GM23338 (cell line): ENCODE measurements around the gene APP. TPM values are rescaled to one million over a fixed set of nuclear protein-coding genes. Genes with fewer than 3 reads are reported as not detected.

Experiments used
- ATAC-seq: fragments of 200-7000 bp; cut with Tn5 transposase; 3 replicates; pipeline ENCODE4 v1.9.1; 2020
- DNase-seq: peaks from one replicate; pipeline ENCODE4 v3.0.0-alpha.2; 2015; ENCODE audit warnings: low spot score
- H2AFZ ChIP-seq: fragments of 200-600 bp; sonication (generic); 2 replicates; pipeline ENCODE4 v1.8.0; 2016; ENCODE audit warnings: antibody characterized with exemption, mild to moderate bottlenecking, moderate library complexity
- H3F3A ChIP-seq: fragments of 200-600 bp; sonication (generic); replicated peaks from 2 replicates; pipeline ENCODE4 v1.8.0; 2017; ENCODE audit warnings: antibody characterized with exemption, mixed run types, low read depth
- H3K27ac ChIP-seq: fragments of 200-600 bp; sonication (generic); 2 replicates; pipeline ENCODE4 v1.6.1; 2016; ENCODE audit warnings: low read depth
- H3K27me3 ChIP-seq: fragments of 200-600 bp; sonication (generic); 2 replicates; pipeline ENCODE4 v1.8.0; 2016; ENCODE audit warnings: mild to moderate bottlenecking, mixed run types, moderate library complexity; ENCODE audit not compliant: insufficient read depth
- H3K36me3 ChIP-seq: fragments of 200-600 bp; sonication (generic); 2 replicates; pipeline ENCODE4 v1.8.0; 2016; ENCODE audit warnings: mild to moderate bottlenecking; ENCODE audit not compliant: insufficient read depth
- H3K4me1 ChIP-seq: fragments of 200-600 bp; sonication (generic); 2 replicates; pipeline ENCODE4 v1.8.0; 2016; ENCODE audit warnings: mild to moderate bottlenecking, moderate library complexity; ENCODE audit not compliant: insufficient read depth
- H3K4me2 ChIP-seq: fragments of 200-600 bp; sonication (generic); 2 replicates; pipeline ENCODE4 v1.7.1; 2017; ENCODE audit warnings: mixed run types
- H3K4me3 ChIP-seq: fragments of 200-600 bp; sonication (generic); 2 replicates; pipeline ENCODE4 v1.6.1; 2016; ENCODE audit warnings: mixed run types
- H3K79me2 ChIP-seq: fragments of 200-600 bp; sonication (generic); replicated peaks from 2 replicates; pipeline ENCODE4 v1.8.0; 2017; ENCODE audit warnings: mild to moderate bottlenecking; ENCODE audit not compliant: insufficient read depth
- H3K9me2 ChIP-seq: fragments of 200-600 bp; sonication (generic); 2 replicates; pipeline ENCODE4 v1.8.0; 2017; ENCODE audit not compliant: insufficient read depth
- H4K20me1 ChIP-seq: fragments of 200-600 bp; sonication (generic); replicated peaks from 2 replicates; pipeline ENCODE4 v1.8.0; 2017; ENCODE audit warnings: mild to moderate bottlenecking; ENCODE audit not compliant: insufficient read depth
- H3K27ac Mint-ChIP-seq: 2 replicates; pipeline ENCODE4 v1.8.0; 2020; ENCODE audit warnings: inconsistent platforms, mild to moderate bottlenecking, moderate library complexity, mixed read lengths
- H3K27me3 Mint-ChIP-seq: 3 replicates; pipeline ENCODE4 v1.8.0; 2022; ENCODE audit warnings: low read depth, mild to moderate bottlenecking, moderate library complexity, mixed read lengths, inconsistent platforms; ENCODE audit not compliant: insufficient read depth, poor library complexity
- H3K36me3 Mint-ChIP-seq: 3 replicates; pipeline ENCODE4 v1.8.0; 2021; ENCODE audit warnings: low read depth, mild to moderate bottlenecking, inconsistent platforms, moderate library complexity, mixed read lengths
- H3K4me1 Mint-ChIP-seq: 3 replicates; pipeline ENCODE4 v1.8.0; 2020; ENCODE audit warnings: mild to moderate bottlenecking, inconsistent platforms, mixed read lengths
- H3K4me3 Mint-ChIP-seq: 3 replicates; pipeline ENCODE4 v1.8.0; 2021; ENCODE audit warnings: moderate library complexity, mild to moderate bottlenecking, inconsistent platforms, mixed read lengths
- H3K9me3 Mint-ChIP-seq: 3 replicates; pipeline ENCODE4 v1.8.0; 2020; ENCODE audit warnings: moderate library complexity, mild to moderate bottlenecking, inconsistent platforms, mixed read lengths
- JUNB ChIP-seq: IDR thresholded peaks from one replicate; pipeline ENCODE4 v1.6.1; 2016; ENCODE audit warnings: antibody characterized with exemption; ENCODE audit not compliant: unreplicated experiment
- POLR2AphosphoS5 ChIP-seq: IDR thresholded peaks from 2 replicates; pipeline ENCODE4 v1.6.1; 2016; ENCODE audit warnings: antibody characterized with exemption, low read depth
- STAT1 ChIP-seq: IDR thresholded peaks from one replicate; pipeline ENCODE4 v1.6.1; 2016; ENCODE audit warnings: antibody characterized with exemption; ENCODE audit not compliant: unreplicated experiment
- polyA plus RNA-seq: library from polyadenylated mRNA; unstranded; fragments of >200 nt; fragmentation: Nextera tagmentation; extraction: Ambion mirVana; gene quantifications from 2 replicates; pipeline ENCODE4 v1.2.1, GENCODE V29; 2016
- total RNA-seq: library from RNA; depleted of rRNA; stranded (reverse); fragments of >200 nt; shearing (Covaris generic); gene quantifications from 2 replicates; pipeline ENCODE4 v1.2.3, GENCODE V29; 2014
- TF ChIP-seq, protein P1 (sequence below): fragments of 250-450 bp; sonication (Bioruptor Pico); IDR thresholded peaks from 2 replicates; pipeline ENCODE4 v1.5.0; 2020; ENCODE audit warnings: mild to moderate bottlenecking, moderate library complexity
- TF ChIP-seq, protein P2 (sequence below), 2 experiments: fragments of 200-600 bp in 1 of 2; sonication (generic) in 1 of 2; conservative IDR thresholded peaks; 2 replicates each; pipeline versions ENCODE4 v1.5.1 to v1.6.1; 2016 to 2017; ENCODE audit warnings: antibody characterized with exemption in 2 of 2, low read depth in 2 of 2, mild to moderate bottlenecking in 2 of 2, moderate library complexity in 1 of 2
- TF ChIP-seq, protein P3 (sequence below): IDR thresholded peaks from 2 replicates; pipeline ENCODE4 v1.6.1; 2016; ENCODE audit warnings: antibody characterized with exemption

Gene APP
- total and polyA plus RNA-seq, 2 experiments from 2014 or later = 69.4 to 444 TPM

DNA sequence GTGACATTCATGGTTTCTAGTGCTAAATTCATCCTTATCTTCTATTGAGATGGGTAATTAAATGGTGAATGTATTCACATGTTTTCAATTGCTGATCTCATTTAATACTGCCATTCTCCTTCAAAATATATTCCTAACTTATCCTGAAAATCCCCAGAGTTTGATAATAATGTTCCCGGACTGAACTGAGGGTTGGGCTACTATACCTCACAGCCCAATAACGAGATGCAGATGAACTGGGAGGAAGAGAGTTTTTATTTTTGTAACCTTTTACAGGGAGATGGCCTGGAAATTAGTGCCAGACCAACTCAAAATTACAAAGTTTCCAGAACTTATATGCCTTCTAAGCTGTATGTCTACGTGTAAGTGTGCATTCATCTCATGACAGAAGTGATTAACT, 210.8 kb downstream of the APP start (continued):
- TF ChIP-seq, protein P1, sequence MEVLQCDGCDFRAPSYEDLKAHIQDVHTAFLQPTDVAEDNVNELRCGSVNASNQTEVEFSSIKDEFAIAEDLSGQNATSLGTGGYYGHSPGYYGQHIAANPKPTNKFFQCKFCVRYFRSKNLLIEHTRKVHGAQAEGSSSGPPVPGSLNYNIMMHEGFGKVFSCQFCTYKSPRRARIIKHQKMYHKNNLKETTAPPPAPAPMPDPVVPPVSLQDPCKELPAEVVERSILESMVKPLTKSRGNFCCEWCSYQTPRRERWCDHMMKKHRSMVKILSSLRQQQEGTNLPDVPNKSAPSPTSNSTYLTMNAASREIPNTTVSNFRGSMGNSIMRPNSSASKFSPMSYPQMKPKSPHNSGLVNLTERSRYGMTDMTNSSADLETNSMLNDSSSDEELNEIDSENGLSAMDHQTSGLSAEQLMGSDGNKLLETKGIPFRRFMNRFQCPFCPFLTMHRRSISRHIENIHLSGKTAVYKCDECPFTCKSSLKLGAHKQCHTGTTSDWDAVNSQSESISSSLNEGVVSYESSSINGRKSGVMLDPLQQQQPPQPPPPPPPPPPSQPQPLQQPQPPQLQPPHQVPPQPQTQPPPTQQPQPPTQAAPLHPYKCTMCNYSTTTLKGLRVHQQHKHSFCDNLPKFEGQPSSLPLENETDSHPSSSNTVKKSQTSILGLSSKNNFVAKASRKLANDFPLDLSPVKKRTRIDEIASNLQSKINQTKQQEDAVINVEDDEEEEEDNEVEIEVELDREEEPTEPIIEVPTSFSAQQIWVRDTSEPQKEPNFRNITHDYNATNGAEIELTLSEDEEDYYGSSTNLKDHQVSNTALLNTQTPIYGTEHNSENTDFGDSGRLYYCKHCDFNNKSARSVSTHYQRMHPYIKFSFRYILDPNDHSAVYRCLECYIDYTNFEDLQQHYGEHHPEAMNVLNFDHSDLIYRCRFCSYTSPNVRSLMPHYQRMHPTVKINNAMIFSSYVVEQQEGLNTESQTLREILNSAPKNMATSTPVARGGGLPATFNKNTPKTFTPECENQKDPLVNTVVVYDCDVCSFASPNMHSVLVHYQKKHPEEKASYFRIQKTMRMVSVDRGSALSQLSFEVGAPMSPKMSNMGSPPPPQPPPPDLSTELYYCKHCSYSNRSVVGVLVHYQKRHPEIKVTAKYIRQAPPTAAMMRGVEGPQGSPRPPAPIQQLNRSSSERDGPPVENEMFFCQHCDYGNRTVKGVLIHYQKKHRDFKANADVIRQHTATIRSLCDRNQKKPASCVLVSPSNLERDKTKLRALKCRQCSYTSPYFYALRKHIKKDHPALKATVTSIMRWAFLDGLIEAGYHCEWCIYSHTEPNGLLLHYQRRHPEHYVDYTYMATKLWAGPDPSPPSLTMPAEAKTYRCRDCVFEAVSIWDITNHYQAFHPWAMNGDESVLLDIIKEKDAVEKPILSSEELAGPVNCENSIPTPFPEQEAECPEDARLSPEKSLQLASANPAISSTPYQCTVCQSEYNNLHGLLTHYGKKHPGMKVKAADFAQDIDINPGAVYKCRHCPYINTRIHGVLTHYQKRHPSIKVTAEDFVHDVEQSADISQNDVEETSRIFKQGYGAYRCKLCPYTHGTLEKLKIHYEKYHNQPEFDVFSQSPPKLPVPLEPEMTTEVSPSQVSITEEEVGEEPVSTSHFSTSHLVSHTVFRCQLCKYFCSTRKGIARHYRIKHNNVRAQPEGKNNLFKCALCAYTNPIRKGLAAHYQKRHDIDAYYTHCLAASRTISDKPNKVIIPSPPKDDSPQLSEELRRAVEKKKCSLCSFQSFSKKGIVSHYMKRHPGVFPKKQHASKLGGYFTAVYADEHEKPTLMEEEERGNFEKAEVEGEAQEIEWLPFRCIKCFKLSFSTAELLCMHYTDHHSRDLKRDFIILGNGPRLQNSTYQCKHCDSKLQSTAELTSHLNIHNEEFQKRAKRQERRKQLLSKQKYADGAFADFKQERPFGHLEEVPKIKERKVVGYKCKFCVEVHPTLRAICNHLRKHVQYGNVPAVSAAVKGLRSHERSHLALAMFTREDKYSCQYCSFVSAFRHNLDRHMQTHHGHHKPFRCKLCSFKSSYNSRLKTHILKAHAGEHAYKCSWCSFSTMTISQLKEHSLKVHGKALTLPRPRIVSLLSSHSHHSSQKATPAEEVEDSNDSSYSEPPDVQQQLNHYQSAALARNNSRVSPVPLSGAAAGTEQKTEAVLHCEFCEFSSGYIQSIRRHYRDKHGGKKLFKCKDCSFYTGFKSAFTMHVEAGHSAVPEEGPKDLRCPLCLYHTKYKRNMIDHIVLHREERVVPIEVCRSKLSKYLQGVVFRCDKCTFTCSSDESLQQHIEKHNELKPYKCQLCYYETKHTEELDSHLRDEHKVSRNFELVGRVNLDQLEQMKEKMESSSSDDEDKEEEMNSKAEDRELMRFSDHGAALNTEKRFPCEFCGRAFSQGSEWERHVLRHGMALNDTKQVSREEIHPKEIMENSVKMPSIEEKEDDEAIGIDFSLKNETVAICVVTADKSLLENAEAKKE = no peak
- TF ChIP-seq, protein P2, sequence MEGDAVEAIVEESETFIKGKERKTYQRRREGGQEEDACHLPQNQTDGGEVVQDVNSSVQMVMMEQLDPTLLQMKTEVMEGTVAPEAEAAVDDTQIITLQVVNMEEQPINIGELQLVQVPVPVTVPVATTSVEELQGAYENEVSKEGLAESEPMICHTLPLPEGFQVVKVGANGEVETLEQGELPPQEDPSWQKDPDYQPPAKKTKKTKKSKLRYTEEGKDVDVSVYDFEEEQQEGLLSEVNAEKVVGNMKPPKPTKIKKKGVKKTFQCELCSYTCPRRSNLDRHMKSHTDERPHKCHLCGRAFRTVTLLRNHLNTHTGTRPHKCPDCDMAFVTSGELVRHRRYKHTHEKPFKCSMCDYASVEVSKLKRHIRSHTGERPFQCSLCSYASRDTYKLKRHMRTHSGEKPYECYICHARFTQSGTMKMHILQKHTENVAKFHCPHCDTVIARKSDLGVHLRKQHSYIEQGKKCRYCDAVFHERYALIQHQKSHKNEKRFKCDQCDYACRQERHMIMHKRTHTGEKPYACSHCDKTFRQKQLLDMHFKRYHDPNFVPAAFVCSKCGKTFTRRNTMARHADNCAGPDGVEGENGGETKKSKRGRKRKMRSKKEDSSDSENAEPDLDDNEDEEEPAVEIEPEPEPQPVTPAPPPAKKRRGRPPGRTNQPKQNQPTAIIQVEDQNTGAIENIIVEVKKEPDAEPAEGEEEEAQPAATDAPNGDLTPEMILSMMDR (conservative IDR thresholded peaks at IDR 0.05; ENCODE audit: low read depth in 2 of 2) = no peak
- TF ChIP-seq, protein P3, sequence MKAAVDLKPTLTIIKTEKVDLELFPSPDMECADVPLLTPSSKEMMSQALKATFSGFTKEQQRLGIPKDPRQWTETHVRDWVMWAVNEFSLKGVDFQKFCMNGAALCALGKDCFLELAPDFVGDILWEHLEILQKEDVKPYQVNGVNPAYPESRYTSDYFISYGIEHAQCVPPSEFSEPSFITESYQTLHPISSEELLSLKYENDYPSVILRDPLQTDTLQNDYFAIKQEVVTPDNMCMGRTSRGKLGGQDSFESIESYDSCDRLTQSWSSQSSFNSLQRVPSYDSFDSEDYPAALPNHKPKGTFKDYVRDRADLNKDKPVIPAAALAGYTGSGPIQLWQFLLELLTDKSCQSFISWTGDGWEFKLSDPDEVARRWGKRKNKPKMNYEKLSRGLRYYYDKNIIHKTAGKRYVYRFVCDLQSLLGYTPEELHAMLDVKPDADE = no peak

DNA sequence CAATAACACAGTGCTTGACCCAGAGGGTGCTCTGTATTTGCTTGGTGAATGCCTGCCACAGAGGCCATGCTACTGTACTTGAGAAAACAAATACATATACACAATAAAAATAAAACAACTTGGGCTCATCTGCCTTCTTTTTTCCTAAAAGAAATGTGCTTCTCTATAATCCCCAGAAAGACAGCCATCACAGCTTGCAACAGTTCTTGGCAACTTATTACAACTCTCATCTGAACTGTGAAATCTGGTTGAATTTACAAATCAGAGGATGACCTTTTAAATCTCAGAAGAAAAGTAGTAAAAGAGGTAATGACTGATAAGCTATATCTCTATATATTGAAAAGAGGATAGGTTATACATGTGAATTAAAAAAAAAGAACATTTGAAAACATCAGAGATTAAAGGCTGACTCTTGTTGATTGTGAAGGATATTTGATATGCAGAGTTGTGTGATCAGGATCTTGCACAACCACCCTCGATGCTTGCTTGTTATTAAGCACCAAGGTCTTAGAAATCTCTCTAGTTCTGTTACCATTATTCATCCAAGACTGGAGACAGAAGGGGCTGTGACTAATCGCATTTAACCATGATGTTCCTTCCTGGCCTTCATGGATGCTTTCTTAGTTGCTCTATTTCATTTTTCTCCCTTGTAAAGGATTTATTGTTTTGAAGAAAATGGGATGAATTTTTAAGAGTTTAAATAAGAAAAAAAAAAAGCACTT, 213.4 kb downstream of the APP start:
- Histone ChIP-seq H3K4me3 (no peak overlapping the region), H2AFZ (no peak overlapping the region), H3K4me1 (peaks cover 27% of the 10 kb centered on the region), H3K4me2 (no peak overlapping the region), H3F3A (no peaks in the 10 kb centered on the region), H3K36me3 (peaks cover 26% of the 10 kb centered on the region), H3K9me2 (no peaks in the 10 kb centered on the region), H4K20me1 (no peaks in the 10 kb centered on the region), H3K27ac (no peak overlapping the region), H3K27me3 (no peaks in the 10 kb centered on the region), H3K79me2 (peaks cover 26% of the 10 kb centered on the region)
- H3K4me1 Mint-ChIP-seq = peaks cover 36% of the 10 kb centered on the region
- DNase-seq (no peak), ATAC-seq (no peak)
- H3K27ac Mint-ChIP-seq = peak overlapping the region; percentile 21; the same call in 1 of the 2 replicates
- no peaks in the 10 kb centered on the region for H3K9me3 Mint-ChIP-seq
- no peak overlapping the region for H3K4me3 Mint-ChIP-seq
- peaks cover 70% of the 10 kb centered on the region for H3K36me3 Mint-ChIP-seq
- TF ChIP-seq JUNB (no peak), POLR2AphosphoS5 (no peak), STAT1 (no peak)
- H3K27me3 Mint-ChIP-seq = peaks cover 4% of the 10 kb centered on the region
